Measurements from ENCODE around the gene PHAF1.

The PHAF1 gene

DNA sequence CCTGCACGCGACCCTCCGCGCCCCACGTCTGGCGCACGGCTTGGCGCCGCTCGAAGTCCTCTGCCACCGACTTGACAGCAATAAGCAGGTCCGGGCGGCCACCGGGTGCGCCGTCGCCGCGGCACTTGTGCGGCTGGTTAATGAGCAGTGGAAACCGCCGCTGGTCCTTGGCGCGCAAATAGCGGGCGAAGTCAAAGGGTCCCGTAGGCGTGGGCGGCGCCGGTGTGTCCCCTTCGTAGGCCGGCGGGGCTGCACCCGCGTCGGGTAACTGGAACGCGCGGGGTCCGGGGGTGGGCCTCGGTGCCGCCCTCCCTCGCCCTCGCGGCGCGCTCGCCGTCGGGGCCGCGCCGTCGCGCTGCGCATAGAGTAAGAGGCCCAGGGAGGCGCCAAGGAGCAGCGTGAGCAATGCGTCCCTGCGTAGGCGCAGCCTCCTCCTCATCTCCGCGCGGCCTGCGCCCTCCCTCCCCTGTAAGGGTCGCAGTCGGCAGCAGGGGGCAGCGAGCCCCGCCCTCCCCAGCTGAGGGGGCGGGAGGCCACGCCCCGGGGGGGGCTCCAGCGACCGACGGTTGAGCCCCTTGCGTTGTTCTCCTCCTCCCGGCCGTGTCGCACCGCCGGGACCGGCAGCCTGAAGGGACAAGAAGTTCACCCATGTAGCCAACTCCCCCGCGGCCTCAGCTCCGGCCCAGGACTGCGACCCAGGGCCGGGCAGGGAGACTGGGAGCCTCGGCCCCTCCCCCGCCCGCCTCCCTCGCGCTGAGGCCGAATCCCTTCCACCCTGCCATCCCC is 40.5 kb downstream of the PHAF1 start:
- TF ChIP-seq, protein P1, sequence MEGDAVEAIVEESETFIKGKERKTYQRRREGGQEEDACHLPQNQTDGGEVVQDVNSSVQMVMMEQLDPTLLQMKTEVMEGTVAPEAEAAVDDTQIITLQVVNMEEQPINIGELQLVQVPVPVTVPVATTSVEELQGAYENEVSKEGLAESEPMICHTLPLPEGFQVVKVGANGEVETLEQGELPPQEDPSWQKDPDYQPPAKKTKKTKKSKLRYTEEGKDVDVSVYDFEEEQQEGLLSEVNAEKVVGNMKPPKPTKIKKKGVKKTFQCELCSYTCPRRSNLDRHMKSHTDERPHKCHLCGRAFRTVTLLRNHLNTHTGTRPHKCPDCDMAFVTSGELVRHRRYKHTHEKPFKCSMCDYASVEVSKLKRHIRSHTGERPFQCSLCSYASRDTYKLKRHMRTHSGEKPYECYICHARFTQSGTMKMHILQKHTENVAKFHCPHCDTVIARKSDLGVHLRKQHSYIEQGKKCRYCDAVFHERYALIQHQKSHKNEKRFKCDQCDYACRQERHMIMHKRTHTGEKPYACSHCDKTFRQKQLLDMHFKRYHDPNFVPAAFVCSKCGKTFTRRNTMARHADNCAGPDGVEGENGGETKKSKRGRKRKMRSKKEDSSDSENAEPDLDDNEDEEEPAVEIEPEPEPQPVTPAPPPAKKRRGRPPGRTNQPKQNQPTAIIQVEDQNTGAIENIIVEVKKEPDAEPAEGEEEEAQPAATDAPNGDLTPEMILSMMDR (IDR thresholded peaks at IDR 0.05; ENCODE audit: insufficient read depth, low read depth, low read length, missing control alignments): no peak
- peak overlapping the region; percentile 55 for H3K4me3 ChIP-seq (ENCODE audit: low read length)
- peak; percentile 42 for DNase-seq (ENCODE audit: low read depth)

DNA sequence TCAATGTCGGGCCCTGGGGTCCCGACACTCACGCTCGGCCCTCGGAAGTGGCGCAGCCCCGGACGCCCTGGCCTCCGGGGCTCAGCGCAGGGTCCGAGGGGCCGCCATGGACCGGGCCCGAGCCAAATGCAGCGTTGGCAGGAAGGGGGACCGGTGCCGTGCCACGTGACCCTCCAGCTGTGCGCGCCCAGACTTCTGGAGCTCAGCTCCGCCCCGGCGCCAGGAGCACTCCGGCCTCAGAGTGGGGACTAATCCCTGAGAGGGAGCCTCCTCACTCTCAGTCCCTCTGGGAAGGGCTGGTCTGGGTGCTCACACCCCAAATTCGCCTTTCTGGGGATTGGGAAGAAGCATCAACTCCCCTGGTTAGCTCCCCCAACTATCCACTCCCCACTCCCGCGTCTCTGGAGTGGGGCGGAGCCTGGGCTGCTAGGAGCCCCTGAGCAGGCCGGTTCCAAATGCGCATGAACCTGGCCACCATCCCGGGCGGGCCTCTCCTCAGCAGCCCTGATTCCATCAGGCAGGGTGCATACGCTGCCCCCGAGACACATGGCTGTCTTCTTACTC is 41.2 kb downstream of the PHAF1 start, which contains the start of gene B3GNT9:
Gene B3GNT9 (minus strand): TSS at position 166 of the 564 bp plus-strand sequence. CDS start 513 bp downstream, outside the sequence.
- peak within 1 kb of the TSS; percentile 55 for H3K4me3 ChIP-seq (ENCODE audit: low read length)
- TF ChIP-seq, protein P1 (IDR thresholded peaks at IDR 0.05; ENCODE audit: insufficient read depth, low read depth, low read length, missing control alignments): no peak
- DNase-seq (ENCODE audit: low read depth): peak; percentile 59

DNA sequence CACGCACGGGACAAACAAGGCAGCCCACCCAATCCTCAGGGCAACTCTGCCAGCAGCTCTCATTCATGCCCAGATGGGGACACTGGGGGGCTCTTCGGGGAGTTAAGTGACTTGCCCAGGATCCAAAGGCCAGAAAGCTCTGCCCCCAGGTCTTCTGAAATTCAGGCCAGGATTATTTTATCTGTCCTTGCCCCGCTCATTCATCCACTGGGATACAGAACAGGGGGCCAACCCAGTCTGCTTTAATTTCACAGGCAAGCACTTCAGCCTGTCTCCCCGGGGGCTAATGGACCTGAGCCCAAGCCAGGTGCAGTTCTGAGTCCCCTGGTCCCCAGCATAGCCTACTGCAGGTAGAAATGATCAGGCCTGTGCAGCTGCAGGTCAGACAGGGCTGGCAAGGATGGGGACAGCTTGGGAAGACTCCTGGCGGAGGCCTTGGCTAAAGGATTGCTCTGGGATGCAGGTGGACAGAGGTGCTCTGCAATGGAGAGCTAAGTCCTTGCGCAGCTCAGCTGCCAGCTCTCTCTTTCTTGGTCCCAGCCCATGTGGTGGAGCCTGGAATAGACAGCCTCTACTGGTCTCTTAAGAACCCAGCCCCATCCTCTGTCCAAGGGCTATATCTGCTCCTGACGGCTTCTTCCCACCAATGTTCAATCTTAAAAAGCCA is 41.8 kb downstream of the PHAF1 start:
- TF ChIP-seq, protein P1 (IDR thresholded peaks at IDR 0.05; ENCODE audit: insufficient read depth, low read depth, low read length, missing control alignments): peak; percentile 9
- no peak for DNase-seq (ENCODE audit: low read depth)
- H3K4me3 ChIP-seq (ENCODE audit: low read length): no peak overlapping the region

DNA sequence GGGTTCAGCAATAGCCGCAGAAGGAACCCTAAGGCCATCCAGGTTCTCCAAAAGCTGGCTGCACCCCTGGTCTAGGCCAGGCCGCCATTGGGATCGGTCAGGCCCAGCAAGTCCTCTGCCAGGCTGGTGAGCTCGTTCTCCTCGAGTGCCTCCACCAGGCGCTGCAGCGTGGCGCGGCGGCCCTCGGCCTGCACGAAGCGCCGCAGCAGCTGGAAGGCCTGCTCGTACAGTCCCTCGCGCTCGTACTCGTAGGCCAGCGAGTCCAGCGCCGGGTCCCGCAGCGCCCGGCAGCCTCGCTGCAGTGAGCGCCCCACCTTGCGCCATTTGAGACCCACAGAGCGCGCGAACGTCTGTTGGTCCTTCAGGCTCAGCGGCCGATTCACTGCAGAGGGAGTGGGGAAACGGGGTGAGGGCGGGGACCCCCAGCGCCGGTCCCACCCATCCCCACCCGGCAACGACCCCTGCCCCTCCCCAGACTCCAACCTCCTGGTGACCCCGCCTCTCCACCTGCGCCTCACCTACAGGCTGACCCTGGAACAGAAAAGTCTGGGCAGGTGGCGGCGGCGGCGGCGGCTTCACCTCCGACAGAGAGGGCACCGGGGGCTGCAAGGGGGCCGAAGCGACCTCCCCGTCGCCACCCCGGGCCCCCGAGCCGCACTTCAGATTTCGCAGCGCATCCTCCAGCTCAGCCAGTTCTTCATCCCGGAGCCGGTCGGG is 45.0 kb downstream of the PHAF1 start:
- peak overlapping the region; percentile 16 for H3K4me3 ChIP-seq (ENCODE audit: low read length)
- no peak for DNase-seq (ENCODE audit: low read depth)
- TF ChIP-seq, protein P1 (IDR thresholded peaks at IDR 0.05; ENCODE audit: insufficient read depth, low read depth, low read length, missing control alignments): no peak

DNA sequence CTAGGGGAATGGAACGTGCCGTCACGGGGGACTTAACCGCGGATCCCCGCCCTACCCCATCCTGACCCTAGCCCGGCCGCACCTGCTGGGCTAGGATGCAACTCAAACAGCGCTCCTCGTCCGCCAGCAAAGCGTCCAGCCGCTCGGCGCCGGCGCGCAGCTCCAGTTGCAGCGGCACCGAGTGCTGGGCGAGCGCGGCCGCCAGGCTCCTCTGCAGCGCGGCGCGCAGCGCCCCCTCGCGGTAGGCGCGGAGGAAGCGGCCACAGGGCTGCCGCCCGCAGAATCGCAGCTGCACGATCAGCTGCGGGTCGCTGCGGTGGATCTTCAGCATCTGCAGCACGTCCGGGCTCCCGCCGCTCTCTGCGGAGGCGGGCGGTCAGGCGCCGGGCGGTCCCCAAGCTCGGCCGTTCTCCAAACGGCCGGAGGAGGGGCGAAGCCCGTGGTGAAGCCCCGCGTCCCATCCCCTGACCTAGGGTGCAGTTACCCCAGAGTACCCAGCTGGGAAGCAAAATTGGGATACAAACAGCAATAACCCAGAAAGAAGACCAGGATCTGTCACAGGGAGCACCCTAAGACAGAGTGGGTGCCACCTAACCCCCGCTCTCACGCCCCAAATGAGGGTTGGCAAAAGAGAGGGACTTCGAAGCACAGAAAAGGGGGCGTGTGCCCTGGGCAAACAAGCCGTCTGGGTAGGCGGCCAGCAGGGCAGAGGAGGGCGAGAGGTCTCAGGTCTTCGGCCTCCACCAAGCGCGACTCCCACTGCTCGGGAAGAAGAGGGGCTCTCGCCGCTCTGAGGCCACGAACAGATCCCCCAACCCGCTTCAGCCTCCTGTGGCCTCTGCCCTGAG is 45.8 kb downstream of the PHAF1 start:
- peak overlapping the region; percentile 16 for H3K4me3 ChIP-seq (ENCODE audit: low read length)
- TF ChIP-seq, protein P1 (IDR thresholded peaks at IDR 0.05; ENCODE audit: insufficient read depth, low read depth, low read length, missing control alignments): peak; percentile 50
- peak; percentile 76 for DNase-seq (ENCODE audit: low read depth)
